A549 treated with Hydrocortisone at 1 μM for 4 hours (cell line): Measurements from ENCODE around the gene LINS1. TPM values are rescaled to one million over a fixed set of nuclear protein-coding genes. Genes with fewer than 3 reads are reported as not detected.

Source experiments
- total RNA-seq: library from RNA; stranded (reverse); fragments of 200-300 nt; extraction: Qiagen RNA extraction; gene quantifications from 5 replicates; pipeline ENCODE4 v1.2.3, GENCODE V29; 2022

Gene LINS1
- 10.8 to 14.3 TPM (median 11.4 TPM) in 5 replicates for total RNA-seq

GRCh38 chr15:100602064-100602822, at the start of gene LINS1, which contains the start of gene ASB7:
Gene LINS1 (minus strand): TSS chr15:100602184. CDS start chr15:100580842, 21,342 bp downstream.
Gene ASB7 (plus strand): TSS chr15:100602589. CDS start chr15:100612217, 9,628 bp downstream.

GRCh38 chr15:100528833-100529428, 73.1 kb downstream of the LINS1 start, which contains the start of gene CERS3:
Gene CERS3 (minus strand): TSS chr15:100528950. CDS start chr15:100501849, 27,101 bp downstream.

Other genes starting within 250 kb of the LINS1 start
- gene CERS3, start 73.2 kb downstream of the LINS1 start, total RNA-seq = not detected in 5 replicates
- 9.6 to 12.7 TPM (median 11.8 TPM) in 5 replicates for gene ASB7, start 405 bp upstream of the LINS1 start, total RNA-seq